Suprapubic skin (tissue), 3 donors: ENCODE measurements around the gene CCDC7.

Experiments
- POLR2AphosphoS5 ChIP-seq, 3 donors: sonication (generic); formaldehyde crosslinking; IDR thresholded peaks; one replicate each; pipeline ENCODE4 v1.6.1; 2017; ENCODE audit warnings: antibody characterized with exemption in 3 of 3
- TF ChIP-seq, protein P1 (sequence below), 2 donors: fragments of 200-600 bp in 1 of 2; fragments of 450-650 bp in 1 of 2; sonication (generic) in 1 of 2; IDR thresholded peaks; one replicate each; pipeline ENCODE4 v1.5.1; 2016 to 2019; ENCODE audit warnings: antibody characterized with exemption in 2 of 2, mild to moderate bottlenecking in 1 of 2, moderate library complexity in 1 of 2

DNA sequence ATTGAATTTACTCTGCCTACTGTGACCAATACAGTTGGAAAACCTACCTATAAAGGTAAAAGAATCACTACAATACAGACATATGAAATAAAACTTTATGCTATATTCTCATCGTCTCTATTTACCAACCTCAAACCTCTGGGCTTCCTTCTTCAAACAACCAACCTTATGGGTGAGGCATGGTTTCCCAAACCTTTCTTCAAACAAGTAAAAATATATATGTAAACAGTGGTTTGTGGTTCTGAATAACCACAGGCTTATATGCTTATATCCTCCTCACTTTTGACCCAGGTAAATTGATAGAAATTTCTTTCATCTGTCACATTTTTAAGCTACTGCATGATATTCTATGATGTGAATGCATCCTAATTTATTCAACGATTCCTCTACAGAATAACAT is 408.5 kb downstream of the CCDC7 start:
- TF ChIP-seq, protein P1, sequence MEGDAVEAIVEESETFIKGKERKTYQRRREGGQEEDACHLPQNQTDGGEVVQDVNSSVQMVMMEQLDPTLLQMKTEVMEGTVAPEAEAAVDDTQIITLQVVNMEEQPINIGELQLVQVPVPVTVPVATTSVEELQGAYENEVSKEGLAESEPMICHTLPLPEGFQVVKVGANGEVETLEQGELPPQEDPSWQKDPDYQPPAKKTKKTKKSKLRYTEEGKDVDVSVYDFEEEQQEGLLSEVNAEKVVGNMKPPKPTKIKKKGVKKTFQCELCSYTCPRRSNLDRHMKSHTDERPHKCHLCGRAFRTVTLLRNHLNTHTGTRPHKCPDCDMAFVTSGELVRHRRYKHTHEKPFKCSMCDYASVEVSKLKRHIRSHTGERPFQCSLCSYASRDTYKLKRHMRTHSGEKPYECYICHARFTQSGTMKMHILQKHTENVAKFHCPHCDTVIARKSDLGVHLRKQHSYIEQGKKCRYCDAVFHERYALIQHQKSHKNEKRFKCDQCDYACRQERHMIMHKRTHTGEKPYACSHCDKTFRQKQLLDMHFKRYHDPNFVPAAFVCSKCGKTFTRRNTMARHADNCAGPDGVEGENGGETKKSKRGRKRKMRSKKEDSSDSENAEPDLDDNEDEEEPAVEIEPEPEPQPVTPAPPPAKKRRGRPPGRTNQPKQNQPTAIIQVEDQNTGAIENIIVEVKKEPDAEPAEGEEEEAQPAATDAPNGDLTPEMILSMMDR (IDR thresholded peaks at IDR 0.05) = no peak
- no peak for TF ChIP-seq POLR2AphosphoS5 (IDR thresholded peaks at IDR 0.05)
